ENCODE measurements around the gene SLC10A7.
"Not testable (repeated sequence)": the region's sequence is repeated elsewhere in the genome, so short reads cannot be mapped to it uniquely, and the experiment has no call there.

Gene SLC10A7

GRCh38 chr4:146359771-146360170 is 162.0 kb downstream of the SLC10A7 start:
- no peaks in the 10 kb centered on the region for H3K36me3 ChIP-seq (ENCODE audit: low read length)
- TF ChIP-seq CTCF (IDR thresholded peaks at IDR 0.05; ENCODE audit: insufficient read depth, low read length, poor library complexity, severe bottlenecking), result no peak
- TF ChIP-seq EZH2phosphoT487 (conservative IDR thresholded peaks at IDR 0.05; ENCODE audit: low read length), result no peak
- H3K9me3 ChIP-seq (ENCODE audit: insufficient read depth, low read length), result no peaks in the 10 kb centered on the region
- H2AFZ ChIP-seq (ENCODE audit: low read depth, low read length, severe bottlenecking), result no peak overlapping the region
- H3K4me3 ChIP-seq (ENCODE audit: insufficient read depth, low read length, poor library complexity, severe bottlenecking), result no peak overlapping the region
- no peak overlapping the region for H3K4me2 ChIP-seq (ENCODE audit: low read depth, low read length, poor library complexity, severe bottlenecking)
- no peaks in the 10 kb centered on the region for H4K20me1 ChIP-seq (ENCODE audit: low read depth, low read length)
- H3F3A ChIP-seq (ENCODE audit: insufficient read depth), result no peaks in the 10 kb centered on the region
- H3K9me2 ChIP-seq (replicated peaks; ENCODE audit: insufficient read depth, low read length), result no peaks in the 10 kb centered on the region
- no peak overlapping the region for H3K9ac ChIP-seq (ENCODE audit: low read length)
- no peaks in the 10 kb centered on the region for H3K27me3 ChIP-seq (ENCODE audit: low read length)
- H3K27ac ChIP-seq (ENCODE audit: low read depth, low read length), result no peak overlapping the region
- no peaks in the 10 kb centered on the region for H3K79me2 ChIP-seq (ENCODE audit: insufficient read depth, low read length)

- H3F3A ChIP-seq (ENCODE audit: insufficient read depth); H3K27ac ChIP-seq (ENCODE audit: low read depth, low read length); H4K20me1 ChIP-seq (ENCODE audit: low read depth, low read length); H3K4me3 ChIP-seq (ENCODE audit: insufficient read depth, low read length, poor library complexity, severe bottlenecking); H3K9me2 ChIP-seq (replicated peaks; ENCODE audit: insufficient read depth, low read length); H2AFZ ChIP-seq (ENCODE audit: low read depth, low read length, severe bottlenecking); H3K27me3 ChIP-seq (ENCODE audit: low read length); H3K79me2 ChIP-seq (ENCODE audit: insufficient read depth, low read length); H3K36me3 ChIP-seq (ENCODE audit: low read length); H3K9me3 ChIP-seq (ENCODE audit: insufficient read depth, low read length); H3K9ac ChIP-seq (ENCODE audit: low read length); H3K4me2 ChIP-seq (ENCODE audit: low read depth, low read length, poor library complexity, severe bottlenecking): not testable (repeated sequence)
Measured at GRCh38 chr4:146350114-146350513, 171.6 kb downstream of the SLC10A7 start.

- H3F3A ChIP-seq (ENCODE audit: insufficient read depth), result no peaks in the 10 kb centered on the region
- H3K9me2 ChIP-seq (replicated peaks; ENCODE audit: insufficient read depth, low read length), result no peaks in the 10 kb centered on the region
- H3K9me3 ChIP-seq (ENCODE audit: insufficient read depth, low read length), result no peaks in the 10 kb centered on the region
- TF ChIP-seq CTCF (IDR thresholded peaks at IDR 0.05; ENCODE audit: insufficient read depth, low read length, poor library complexity, severe bottlenecking), result no peak
- no peak for TF ChIP-seq EZH2phosphoT487 (conservative IDR thresholded peaks at IDR 0.05; ENCODE audit: low read length)
- H3K27me3 ChIP-seq (ENCODE audit: low read length), result no peaks in the 10 kb centered on the region
- no peaks in the 10 kb centered on the region for H3K36me3 ChIP-seq (ENCODE audit: low read length)
- H2AFZ ChIP-seq (ENCODE audit: low read depth, low read length, severe bottlenecking), result no peak overlapping the region
- no peak overlapping the region for H3K27ac ChIP-seq (ENCODE audit: low read depth, low read length)
- H3K79me2 ChIP-seq (ENCODE audit: insufficient read depth, low read length), result no peaks in the 10 kb centered on the region
- H4K20me1 ChIP-seq (ENCODE audit: low read depth, low read length), result no peaks in the 10 kb centered on the region
- no peak overlapping the region for H3K9ac ChIP-seq (ENCODE audit: low read length)
- no peak overlapping the region for H3K4me3 ChIP-seq (ENCODE audit: insufficient read depth, low read length, poor library complexity, severe bottlenecking)
- H3K4me2 ChIP-seq (ENCODE audit: low read depth, low read length, poor library complexity, severe bottlenecking), result no peak overlapping the region
Measured at GRCh38 chr4:146349306-146349705, 172.4 kb downstream of the SLC10A7 start.

- Histone ChIP-seq H3F3A (ENCODE audit: insufficient read depth) (no peaks in the 10 kb centered on the region), H3K9me3 (ENCODE audit: insufficient read depth, low read length) (no peaks in the 10 kb centered on the region), H3K79me2 (ENCODE audit: insufficient read depth, low read length) (no peaks in the 10 kb centered on the region), H3K27ac (ENCODE audit: low read depth, low read length) (no peak overlapping the region), H3K4me2 (ENCODE audit: low read depth, low read length, poor library complexity, severe bottlenecking) (no peak overlapping the region), H4K20me1 (ENCODE audit: low read depth, low read length) (no peaks in the 10 kb centered on the region), H3K9ac (ENCODE audit: low read length) (no peak overlapping the region), H3K36me3 (ENCODE audit: low read length) (no peaks in the 10 kb centered on the region), H3K4me3 (ENCODE audit: insufficient read depth, low read length, poor library complexity, severe bottlenecking) (no peak overlapping the region), H3K9me2 (replicated peaks; ENCODE audit: insufficient read depth, low read length) (no peaks in the 10 kb centered on the region), H3K27me3 (ENCODE audit: low read length) (no peaks in the 10 kb centered on the region), H2AFZ (ENCODE audit: low read depth, low read length, severe bottlenecking) (no peak overlapping the region)
- no peak for TF ChIP-seq CTCF (IDR thresholded peaks at IDR 0.05; ENCODE audit: insufficient read depth, low read length, poor library complexity, severe bottlenecking)
- TF ChIP-seq EZH2phosphoT487 (conservative IDR thresholded peaks at IDR 0.05; ENCODE audit: low read length), result no peak
Measured at GRCh38 chr4:146347822-146348221, 173.9 kb downstream of the SLC10A7 start.

All from SU-DHL-6 (cell line).